GM12801 (cell line): Measurements from ENCODE around the gene SELENOI.

Experiments
- TF ChIP-seq, protein P1 (sequence below): IDR thresholded peaks from one replicate; pipeline ENCODE4 v1.5.1; 2011; ENCODE audit warnings: control low read depth; ENCODE audit not compliant: insufficient read length; ENCODE audit errors: extremely low read depth

SELENOI gene

DNA sequence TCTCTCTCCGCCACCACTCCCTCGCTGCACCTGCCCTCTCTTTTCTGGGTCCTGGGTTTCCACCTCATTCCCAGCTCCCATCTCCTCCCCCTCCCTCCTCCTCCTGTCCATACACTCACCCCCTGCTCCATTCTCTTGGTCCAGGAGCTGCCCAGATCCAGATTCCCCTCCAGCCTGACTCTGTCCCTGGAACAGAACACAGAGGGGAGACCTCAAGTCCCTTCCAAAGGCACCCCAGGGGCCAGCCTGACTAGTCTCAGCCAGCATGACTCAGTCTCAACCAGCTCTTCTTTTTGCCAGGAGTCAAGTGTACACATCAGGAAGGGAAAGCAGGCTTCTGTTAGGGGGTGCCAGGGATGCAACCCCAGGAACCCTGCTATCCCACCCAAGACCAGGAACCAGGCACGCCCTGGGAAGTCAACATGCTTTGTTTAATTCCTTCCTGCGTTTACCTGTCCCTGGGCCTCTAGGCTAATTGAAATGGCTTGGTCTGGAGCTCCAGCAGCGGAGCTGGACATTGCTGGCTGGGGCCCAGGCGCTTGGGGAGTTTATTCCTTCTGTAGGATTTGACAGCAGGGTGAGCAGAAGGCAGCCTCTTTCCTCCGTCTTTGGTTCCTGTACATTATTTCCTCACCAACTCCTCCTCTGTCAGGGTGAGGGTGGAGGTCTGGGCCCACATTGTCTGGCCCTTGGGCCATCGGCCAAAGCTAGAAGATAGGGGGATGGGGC lies 28.4 kb upstream of the SELENOI start:
- TF ChIP-seq, protein P1, sequence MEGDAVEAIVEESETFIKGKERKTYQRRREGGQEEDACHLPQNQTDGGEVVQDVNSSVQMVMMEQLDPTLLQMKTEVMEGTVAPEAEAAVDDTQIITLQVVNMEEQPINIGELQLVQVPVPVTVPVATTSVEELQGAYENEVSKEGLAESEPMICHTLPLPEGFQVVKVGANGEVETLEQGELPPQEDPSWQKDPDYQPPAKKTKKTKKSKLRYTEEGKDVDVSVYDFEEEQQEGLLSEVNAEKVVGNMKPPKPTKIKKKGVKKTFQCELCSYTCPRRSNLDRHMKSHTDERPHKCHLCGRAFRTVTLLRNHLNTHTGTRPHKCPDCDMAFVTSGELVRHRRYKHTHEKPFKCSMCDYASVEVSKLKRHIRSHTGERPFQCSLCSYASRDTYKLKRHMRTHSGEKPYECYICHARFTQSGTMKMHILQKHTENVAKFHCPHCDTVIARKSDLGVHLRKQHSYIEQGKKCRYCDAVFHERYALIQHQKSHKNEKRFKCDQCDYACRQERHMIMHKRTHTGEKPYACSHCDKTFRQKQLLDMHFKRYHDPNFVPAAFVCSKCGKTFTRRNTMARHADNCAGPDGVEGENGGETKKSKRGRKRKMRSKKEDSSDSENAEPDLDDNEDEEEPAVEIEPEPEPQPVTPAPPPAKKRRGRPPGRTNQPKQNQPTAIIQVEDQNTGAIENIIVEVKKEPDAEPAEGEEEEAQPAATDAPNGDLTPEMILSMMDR, result no peak

DNA sequence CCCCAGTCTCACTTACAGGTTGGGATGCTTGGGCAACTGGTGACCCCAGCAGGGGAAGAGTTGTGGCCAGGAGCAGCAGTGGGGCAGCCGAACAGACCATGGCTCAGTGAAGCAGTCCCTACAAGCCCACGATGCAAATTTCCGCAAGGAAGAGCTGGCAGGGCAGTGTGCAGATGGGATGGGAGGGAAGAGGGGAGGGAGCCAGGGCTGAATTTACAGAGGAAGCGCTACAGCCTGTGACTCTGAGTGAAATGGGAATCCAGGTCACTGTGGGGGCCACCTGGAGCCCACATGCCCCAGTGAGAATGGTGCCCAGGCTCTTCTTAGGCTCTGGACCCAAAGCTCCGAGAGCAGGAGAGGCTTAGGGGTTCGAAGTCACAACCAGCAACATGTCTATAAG lies 27.0 kb upstream of the SELENOI start:
- TF ChIP-seq, protein P1, result no peak

DNA sequence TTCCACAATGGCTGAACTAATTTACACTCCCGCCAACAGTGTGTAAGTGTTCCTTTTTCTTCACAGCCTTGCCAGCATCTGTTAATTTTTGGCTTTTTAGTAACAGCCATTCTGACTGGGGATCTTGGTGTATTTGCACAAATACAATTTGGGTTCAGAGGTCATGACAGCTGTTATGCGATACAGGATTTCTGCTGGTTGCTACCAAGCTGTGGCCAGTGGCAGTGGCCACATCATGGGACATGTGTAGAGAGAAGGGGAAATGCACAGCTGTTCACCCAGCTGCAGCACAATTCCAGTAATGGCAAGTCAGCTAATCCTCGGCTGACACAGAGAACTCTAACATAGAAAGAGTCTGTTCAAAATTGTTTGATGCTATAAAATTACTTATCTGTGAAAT lies 21.0 kb upstream of the SELENOI start:
- TF ChIP-seq, protein P1, result no peak

DNA sequence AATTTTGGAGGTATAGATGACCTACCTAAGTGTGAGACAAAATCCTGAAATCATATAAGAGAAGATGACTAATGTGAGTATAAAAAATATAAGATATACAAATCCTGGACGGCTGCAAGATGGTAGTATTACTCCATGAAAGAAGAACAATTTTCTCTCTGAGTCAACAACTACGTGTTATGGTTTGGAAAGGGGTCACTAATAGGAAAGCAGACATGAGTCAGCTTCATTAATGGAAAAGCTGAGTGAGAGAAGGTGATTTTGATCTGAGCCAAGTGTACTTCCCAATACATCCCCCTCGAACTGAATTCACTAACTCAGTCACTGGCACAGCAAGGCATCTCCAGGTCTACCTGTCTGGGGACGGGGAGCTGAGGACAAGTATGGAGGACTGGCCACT lies 20.1 kb upstream of the SELENOI start:
- TF ChIP-seq, protein P1, result no peak

DNA sequence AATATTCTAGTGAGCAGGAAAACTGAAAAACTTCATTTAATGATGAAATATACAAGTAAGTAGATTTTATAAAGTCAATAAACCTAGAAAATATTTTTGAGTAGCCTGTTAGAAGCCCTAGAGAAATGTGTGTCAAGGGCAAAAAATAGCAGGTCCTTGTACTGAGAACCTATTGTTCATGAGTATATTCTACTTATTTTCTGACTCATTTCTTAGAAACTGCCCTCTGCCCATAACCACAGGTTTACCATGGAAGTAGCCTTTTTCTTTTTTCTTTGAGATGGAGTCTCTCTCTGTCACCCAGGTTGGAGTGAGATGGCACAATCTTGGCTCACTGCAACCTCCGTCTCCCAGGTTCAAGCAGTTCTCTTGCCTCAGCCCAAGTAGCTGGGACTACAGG lies 19.4 kb upstream of the SELENOI start:
- TF ChIP-seq, protein P1, result no peak

DNA sequence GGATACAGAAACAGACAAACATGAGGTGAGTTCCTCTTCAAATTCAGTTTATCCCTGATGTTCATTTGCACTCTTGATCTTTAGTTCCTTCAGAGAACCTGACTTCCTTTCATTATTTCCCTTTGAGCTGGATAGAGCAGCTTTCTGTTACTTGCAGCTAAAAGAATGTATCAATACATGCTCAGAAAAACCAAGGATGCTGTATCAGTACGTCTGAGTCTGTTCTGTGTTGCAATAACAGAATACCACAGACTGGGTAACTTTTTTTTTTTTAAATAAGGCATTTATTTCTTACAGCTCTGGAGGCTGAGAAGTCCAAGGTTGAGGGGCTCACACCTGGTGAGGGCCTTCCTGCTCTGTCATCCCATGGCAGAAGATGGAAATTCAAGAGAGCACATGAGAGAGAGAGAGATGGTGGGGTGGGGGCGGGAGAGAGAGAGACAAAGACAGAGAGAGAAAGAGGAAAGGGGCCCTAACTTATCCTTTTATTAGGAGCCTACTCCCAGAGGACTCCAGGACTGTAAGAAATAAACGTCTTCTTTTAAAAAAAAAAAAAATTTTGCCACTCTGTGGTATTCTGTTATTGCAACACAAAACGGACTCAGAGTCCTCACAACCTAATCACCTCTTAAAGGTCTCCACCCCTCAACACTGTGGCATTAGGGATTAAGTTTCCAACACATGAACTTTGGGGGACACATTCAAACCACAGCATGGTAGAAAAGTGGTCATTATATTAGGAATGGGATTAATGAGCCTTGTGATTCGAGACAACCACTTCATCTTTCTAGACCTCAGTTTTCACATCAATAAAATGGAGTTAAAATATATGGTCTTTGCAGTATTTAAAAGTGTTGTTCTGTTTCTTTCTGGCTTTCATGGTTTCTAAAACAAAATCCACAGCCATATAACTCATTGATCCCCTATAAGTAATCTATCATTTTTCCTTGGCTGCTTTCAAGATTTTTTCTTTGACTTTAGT lies 18.4 kb upstream of the SELENOI start:
- TF ChIP-seq, protein P1, result no peak

DNA sequence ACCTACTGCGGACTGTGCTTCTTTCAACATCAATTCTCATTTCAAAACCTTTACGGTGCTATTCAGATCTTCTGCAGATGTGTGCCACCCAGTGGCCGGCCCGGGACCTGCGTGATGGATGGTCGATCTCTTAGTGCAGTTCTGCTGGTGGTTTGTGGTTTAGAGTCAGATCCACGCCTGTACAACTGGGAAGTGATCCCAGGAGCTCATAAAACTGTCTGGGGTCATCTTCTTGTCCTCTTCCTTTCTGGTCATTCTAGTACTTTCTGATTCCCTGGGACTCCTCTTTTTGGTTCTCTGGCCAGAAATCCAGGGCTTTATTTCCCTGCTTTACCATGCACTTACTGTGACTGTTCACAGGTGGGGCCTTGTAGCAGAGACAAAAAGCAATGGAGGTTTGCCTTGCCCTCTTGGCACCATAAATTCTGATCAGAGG lies 15.8 kb upstream of the SELENOI start:
- TF ChIP-seq, protein P1, result no peak
